Tibial nerve (tissue), 3 donors: ENCODE data around the gene FMC1.

Source experiments
- POLR2A ChIP-seq, 2 donors: fragments of 450-650 bp; IDR thresholded peaks; one replicate each; pipeline ENCODE4 v1.6.1; 2017; ENCODE audit warnings: antibody characterized with exemption in 2 of 2, mild to moderate bottlenecking in 2 of 2, moderate library complexity in 2 of 2
- TF ChIP-seq, protein P1 (sequence below), 5 experiments: fragments of 200-600 bp in 3 of 5; fragments of 450-650 bp in 2 of 5; sonication (generic) in 3 of 5; IDR thresholded peaks; one replicate each; pipeline ENCODE4 v1.5.1; 2016 to 2019; ENCODE audit warnings: antibody characterized with exemption in 5 of 5, mild to moderate bottlenecking in 3 of 5, moderate library complexity in 2 of 5

DNA sequence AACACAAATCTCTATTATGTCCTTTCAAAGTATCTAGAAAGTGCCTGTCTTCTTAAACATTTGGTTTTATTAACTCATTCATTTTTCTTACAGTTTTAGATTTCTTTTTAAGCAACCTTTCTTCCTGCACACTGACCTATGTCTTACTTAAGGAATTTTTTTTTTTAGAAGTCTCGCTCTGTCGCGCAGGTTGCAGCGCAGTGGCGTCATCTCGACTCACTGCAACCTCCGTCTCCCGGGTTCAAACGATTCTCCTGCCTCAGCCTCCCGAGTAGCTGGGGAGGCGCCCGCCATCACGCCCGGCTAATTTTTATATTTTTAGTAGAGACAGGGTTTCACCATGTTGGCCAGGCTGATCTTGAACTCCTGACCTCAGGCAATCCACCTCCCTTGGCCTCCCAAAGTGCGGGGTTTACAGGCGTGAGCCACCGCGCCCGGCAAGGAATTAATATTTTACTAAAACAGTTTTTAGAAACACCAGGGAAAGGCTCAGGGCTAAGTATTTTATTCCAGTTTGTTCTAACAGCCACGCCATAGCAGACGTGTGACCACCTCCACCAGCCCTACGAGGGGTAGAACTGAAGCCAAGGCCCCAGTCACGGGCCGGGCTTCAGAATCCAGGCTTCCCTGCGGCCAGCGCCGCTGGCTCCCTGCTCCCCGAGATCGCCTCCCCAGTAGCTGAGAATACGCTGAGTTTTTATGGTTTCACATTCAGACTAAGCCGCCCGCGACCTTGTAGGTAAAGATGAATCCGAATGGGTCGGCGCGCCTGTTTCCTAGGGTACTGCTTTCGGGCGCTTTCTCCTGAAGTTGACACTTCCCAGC lies 17.6 kb downstream of the FMC1 start:
- no peak for TF ChIP-seq POLR2A (IDR thresholded peaks at IDR 0.05)
- TF ChIP-seq, protein P1, sequence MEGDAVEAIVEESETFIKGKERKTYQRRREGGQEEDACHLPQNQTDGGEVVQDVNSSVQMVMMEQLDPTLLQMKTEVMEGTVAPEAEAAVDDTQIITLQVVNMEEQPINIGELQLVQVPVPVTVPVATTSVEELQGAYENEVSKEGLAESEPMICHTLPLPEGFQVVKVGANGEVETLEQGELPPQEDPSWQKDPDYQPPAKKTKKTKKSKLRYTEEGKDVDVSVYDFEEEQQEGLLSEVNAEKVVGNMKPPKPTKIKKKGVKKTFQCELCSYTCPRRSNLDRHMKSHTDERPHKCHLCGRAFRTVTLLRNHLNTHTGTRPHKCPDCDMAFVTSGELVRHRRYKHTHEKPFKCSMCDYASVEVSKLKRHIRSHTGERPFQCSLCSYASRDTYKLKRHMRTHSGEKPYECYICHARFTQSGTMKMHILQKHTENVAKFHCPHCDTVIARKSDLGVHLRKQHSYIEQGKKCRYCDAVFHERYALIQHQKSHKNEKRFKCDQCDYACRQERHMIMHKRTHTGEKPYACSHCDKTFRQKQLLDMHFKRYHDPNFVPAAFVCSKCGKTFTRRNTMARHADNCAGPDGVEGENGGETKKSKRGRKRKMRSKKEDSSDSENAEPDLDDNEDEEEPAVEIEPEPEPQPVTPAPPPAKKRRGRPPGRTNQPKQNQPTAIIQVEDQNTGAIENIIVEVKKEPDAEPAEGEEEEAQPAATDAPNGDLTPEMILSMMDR (IDR thresholded peaks at IDR 0.05), result no peak
